CD4-positive, alpha-beta T cell treated with Interleukin-17A for 1 hour (primary cell): ENCODE results near the gene CACYBP.
A peak's percentile ranks its signal among the peaks of the same experiment; 100 is the strongest.

Source experiments
- DNase-seq: peaks from one replicate; pipeline ENCODE4 v3.0.0-alpha.2; 2020

The CACYBP gene

GRCh38 chr1:174999936-175000696, at the start of gene CACYBP:
Gene CACYBP, plus strand, starts transcription at chr1:174999947. Its CDS starts 234 bp downstream, at chr1:175000181.
- DNase-seq = peak; percentile 38

- DNase-seq = no peak
Measured at GRCh38 chr1:174953285-174954072, 46.3 kb upstream of the CACYBP start.

GRCh38 chr1:174954073-174954460, 45.7 kb upstream of the CACYBP start:
- no peak for DNase-seq

- no peak for DNase-seq
Measured at GRCh38 chr1:174954671-174955669, 44.8 kb upstream of the CACYBP start.

- no peak for DNase-seq
Measured at GRCh38 chr1:174956086-174956485, 43.7 kb upstream of the CACYBP start.

GRCh38 chr1:174956976-174957375, 42.8 kb upstream of the CACYBP start:
- no peak for DNase-seq

- DNase-seq = no peak
Measured at GRCh38 chr1:174957829-174958228, 41.9 kb upstream of the CACYBP start.

GRCh38 chr1:174958396-174958795, 41.4 kb upstream of the CACYBP start:
- DNase-seq = no peak

GRCh38 chr1:174960362-174960761, 39.4 kb upstream of the CACYBP start:
- DNase-seq = no peak

GRCh38 chr1:174963529-174964125, 36.1 kb upstream of the CACYBP start:
- peak; percentile 45 for DNase-seq

- DNase-seq = peak; percentile 81
Measured at GRCh38 chr1:174964261-174964971, 35.3 kb upstream of the CACYBP start.

GRCh38 chr1:174964972-174965361, 34.8 kb upstream of the CACYBP start:
- peak; percentile 72 for DNase-seq

GRCh38 chr1:174965362-174966007, 34.3 kb upstream of the CACYBP start:
- DNase-seq = peak; percentile 52

GRCh38 chr1:174966008-174966572, 33.7 kb upstream of the CACYBP start:
- DNase-seq = no peak

GRCh38 chr1:174967845-174968705, 31.7 kb upstream of the CACYBP start:
- peak; percentile 70 for DNase-seq

GRCh38 chr1:174968750-174969244, 30.9 kb upstream of the CACYBP start:
- peak; percentile 88 for DNase-seq

GRCh38 chr1:174969977-174970376, 29.8 kb upstream of the CACYBP start:
- peak; percentile 54 for DNase-seq

- no peak for DNase-seq
Measured at GRCh38 chr1:174971466-174971865, 28.3 kb upstream of the CACYBP start.

GRCh38 chr1:174971902-174972301, 27.8 kb upstream of the CACYBP start:
- no peak for DNase-seq

GRCh38 chr1:174974711-174975119, 25.0 kb upstream of the CACYBP start:
- no peak for DNase-seq
